Skeletal muscle satellite cell (primary cell): Measurements from ENCODE around the gene S100A3.

Experiments used
- H3K27me3 ChIP-seq: 2 replicates; pipeline ENCODE4 v1.7.0; 2013; ENCODE audit warnings: low read length; ENCODE audit not compliant: control insufficient read depth, insufficient read depth
- H3K36me3 ChIP-seq: 2 replicates; pipeline ENCODE4 v1.7.0; 2013; ENCODE audit warnings: mild to moderate bottlenecking, control low read depth, low read length; ENCODE audit not compliant: insufficient read depth
- H3K4me1 ChIP-seq: 2 replicates; pipeline ENCODE4 v1.7.0; 2013; ENCODE audit warnings: low read length; ENCODE audit not compliant: control insufficient read depth, insufficient read depth
- H3K4me2 ChIP-seq: 2 replicates; pipeline ENCODE4 v1.7.0; 2013; ENCODE audit warnings: mild to moderate bottlenecking, low read length
- H3K4me3 ChIP-seq: 2 replicates; pipeline ENCODE4 v1.7.0; 2013; ENCODE audit warnings: low read length
- H3K9ac ChIP-seq: 2 replicates; pipeline ENCODE4 v1.7.0; 2013; ENCODE audit warnings: mild to moderate bottlenecking, low read depth, low read length, moderate library complexity
- H3K9me3 ChIP-seq: replicated peaks from 2 replicates; pipeline ENCODE4 v1.7.0; 2013; ENCODE audit warnings: mild to moderate bottlenecking, control low read depth, low read length

Gene S100A3

GRCh38 chr1:153546371-153546770 is 2.7 kb downstream of the S100A3 start:
- Histone ChIP-seq H3K27me3 (no peaks in the 10 kb centered on the region), H3K9me3 (no peaks in the 10 kb centered on the region), H3K4me2 (peak overlapping the region; percentile 77), H3K9ac (peak overlapping the region; percentile 78), H3K36me3 (no peaks in the 10 kb centered on the region), H3K4me3 (no peak overlapping the region), H3K4me1 (peaks cover 73% of the 10 kb centered on the region)

- no peaks in the 10 kb centered on the region for H3K36me3 ChIP-seq
- H3K4me2 ChIP-seq, result peak within 1 kb of the TSS; percentile 77
- peak within 1 kb of the TSS; percentile 67 for H3K4me3 ChIP-seq
- H3K4me1 ChIP-seq, result peaks cover 83% of the 10 kb centered on the region
- no peaks in the 10 kb centered on the region for H3K9me3 ChIP-seq
- peak within 1 kb of the TSS; percentile 78 for H3K9ac ChIP-seq
- no peaks in the 10 kb centered on the region for H3K27me3 ChIP-seq
Observed at GRCh38 chr1:153545067-153546055, 3.7 kb downstream of the S100A3 start, which contains the start of gene S100A4. S100A4 (minus strand) TSS chr1:153545806; CDS start chr1:153544794, 1,012 bp downstream.

- Histone ChIP-seq H3K27me3 (no peaks in the 10 kb centered on the region), H3K4me2 (peak overlapping the region; percentile 77), H3K36me3 (no peaks in the 10 kb centered on the region), H3K4me1 (peaks cover 82% of the 10 kb centered on the region), H3K9ac (peak overlapping the region; percentile 78), H3K4me3 (peak overlapping the region; percentile 67), H3K9me3 (no peaks in the 10 kb centered on the region)
Observed at GRCh38 chr1:153544453-153545066, 4.5 kb downstream of the S100A3 start.

GRCh38 chr1:153543736-153544135 is 5.3 kb downstream of the S100A3 start:
- Histone ChIP-seq H3K4me3 (peak overlapping the region; percentile 67), H3K4me1 (peaks cover 74% of the 10 kb centered on the region), H3K4me2 (peak overlapping the region; percentile 77), H3K9me3 (no peaks in the 10 kb centered on the region), H3K9ac (peak overlapping the region; percentile 78), H3K36me3 (no peaks in the 10 kb centered on the region), H3K27me3 (no peaks in the 10 kb centered on the region)

GRCh38 chr1:153542956-153543711 is 5.9 kb downstream of the S100A3 start:
- Histone ChIP-seq H3K4me3 (peak overlapping the region; percentile 67), H3K27me3 (no peaks in the 10 kb centered on the region), H3K4me1 (peaks cover 68% of the 10 kb centered on the region), H3K9me3 (no peaks in the 10 kb centered on the region), H3K9ac (peak overlapping the region; percentile 78), H3K36me3 (no peaks in the 10 kb centered on the region), H3K4me2 (peak overlapping the region; percentile 77)

GRCh38 chr1:153541641-153542590 is 7.1 kb downstream of the S100A3 start:
- no peak overlapping the region for H3K4me3 ChIP-seq
- H3K27me3 ChIP-seq, result no peaks in the 10 kb centered on the region
- H3K9ac ChIP-seq, result peak overlapping the region; percentile 3
- no peaks in the 10 kb centered on the region for H3K9me3 ChIP-seq
- no peaks in the 10 kb centered on the region for H3K36me3 ChIP-seq
- H3K4me1 ChIP-seq, result peaks cover 64% of the 10 kb centered on the region
- no peak overlapping the region for H3K4me2 ChIP-seq

- Histone ChIP-seq H3K4me2 (peak within 1 kb of the TSS; percentile 10), H3K27me3 (no peaks in the 10 kb centered on the region), H3K4me3 (no peak within 1 kb of the TSS), H3K9me3 (no peaks in the 10 kb centered on the region), H3K36me3 (no peaks in the 10 kb centered on the region), H3K4me1 (peaks cover 64% of the 10 kb centered on the region), H3K9ac (peak within 1 kb of the TSS; percentile 3)
Observed at GRCh38 chr1:153540394-153541361, 8.4 kb downstream of the S100A3 start, which contains the start of gene S100A5. S100A5 (minus strand) TSS chr1:153540934; CDS start chr1:153540191, 743 bp downstream.

- Histone ChIP-seq H3K9me3 (no peaks in the 10 kb centered on the region), H3K27me3 (no peaks in the 10 kb centered on the region), H3K4me1 (peaks cover 53% of the 10 kb centered on the region), H3K9ac (no peak overlapping the region), H3K36me3 (peaks cover 7% of the 10 kb centered on the region), H3K4me3 (no peak overlapping the region), H3K4me2 (no peak overlapping the region)
Observed at GRCh38 chr1:153539395-153540093, 9.5 kb downstream of the S100A3 start.

- H3K9ac ChIP-seq, result no peak overlapping the region
- H3K4me3 ChIP-seq, result no peak overlapping the region
- no peak overlapping the region for H3K4me2 ChIP-seq
- no peaks in the 10 kb centered on the region for H3K27me3 ChIP-seq
- H3K9me3 ChIP-seq, result no peaks in the 10 kb centered on the region
- peaks cover 47% of the 10 kb centered on the region for H3K4me1 ChIP-seq
- H3K36me3 ChIP-seq, result peaks cover 15% of the 10 kb centered on the region
Observed at GRCh38 chr1:153538315-153538821, 10.7 kb downstream of the S100A3 start.
